Measurements from ENCODE around the gene STAP2.

GRCh38 chr19:4284176-4284958 lies 54.3 kb downstream of the STAP2 start:
- TF ChIP-seq POLR2AphosphoS5 (IDR thresholded peaks at IDR 0.05), result no peak
- TF ChIP-seq, protein P1, sequence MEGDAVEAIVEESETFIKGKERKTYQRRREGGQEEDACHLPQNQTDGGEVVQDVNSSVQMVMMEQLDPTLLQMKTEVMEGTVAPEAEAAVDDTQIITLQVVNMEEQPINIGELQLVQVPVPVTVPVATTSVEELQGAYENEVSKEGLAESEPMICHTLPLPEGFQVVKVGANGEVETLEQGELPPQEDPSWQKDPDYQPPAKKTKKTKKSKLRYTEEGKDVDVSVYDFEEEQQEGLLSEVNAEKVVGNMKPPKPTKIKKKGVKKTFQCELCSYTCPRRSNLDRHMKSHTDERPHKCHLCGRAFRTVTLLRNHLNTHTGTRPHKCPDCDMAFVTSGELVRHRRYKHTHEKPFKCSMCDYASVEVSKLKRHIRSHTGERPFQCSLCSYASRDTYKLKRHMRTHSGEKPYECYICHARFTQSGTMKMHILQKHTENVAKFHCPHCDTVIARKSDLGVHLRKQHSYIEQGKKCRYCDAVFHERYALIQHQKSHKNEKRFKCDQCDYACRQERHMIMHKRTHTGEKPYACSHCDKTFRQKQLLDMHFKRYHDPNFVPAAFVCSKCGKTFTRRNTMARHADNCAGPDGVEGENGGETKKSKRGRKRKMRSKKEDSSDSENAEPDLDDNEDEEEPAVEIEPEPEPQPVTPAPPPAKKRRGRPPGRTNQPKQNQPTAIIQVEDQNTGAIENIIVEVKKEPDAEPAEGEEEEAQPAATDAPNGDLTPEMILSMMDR (IDR thresholded peaks at IDR 0.05), result no peak

All from suprapubic skin (tissue), 3 donors.